Retinal pigment epithelial cell (primary cell): ENCODE results near the gene ASB7.

Source experiments
- DNase-seq: peaks from one replicate; pipeline ENCODE4 v3.0.0-alpha.2; 2010; ENCODE audit warnings: low read depth
- H3K4me3 ChIP-seq: 2 replicates; pipeline ENCODE4 v1.5.1; 2011; ENCODE audit warnings: mild to moderate bottlenecking, low read length, control low read depth, moderate library complexity
- TF ChIP-seq, protein P1 (sequence below): conservative IDR thresholded peaks from 2 replicates; pipeline ENCODE4 v1.5.1; 2011; ENCODE audit warnings: low read depth, low read length, control low read depth, inconsistent platforms

ASB7 gene

DNA sequence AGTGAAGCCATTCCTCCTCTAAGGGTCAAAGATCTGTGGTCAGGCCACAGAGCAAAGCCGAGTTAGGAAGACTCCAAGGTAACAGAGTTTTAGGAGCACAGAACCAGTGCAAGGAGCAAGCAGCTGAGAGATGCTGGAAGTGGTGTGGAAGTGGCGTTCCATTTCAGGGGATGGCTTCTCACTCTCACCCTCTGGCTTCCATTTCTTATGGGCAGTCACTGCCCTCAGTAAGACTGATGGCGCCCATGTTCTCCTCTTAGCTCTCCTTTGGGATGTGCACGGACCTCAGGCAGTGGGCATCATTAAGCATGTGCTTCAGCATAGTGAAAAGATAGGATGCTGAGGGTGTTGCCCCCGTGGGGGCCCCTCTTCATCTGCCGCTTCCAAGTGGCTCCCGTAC, 90.3 kb downstream of the ASB7 start:
- TF ChIP-seq, protein P1, sequence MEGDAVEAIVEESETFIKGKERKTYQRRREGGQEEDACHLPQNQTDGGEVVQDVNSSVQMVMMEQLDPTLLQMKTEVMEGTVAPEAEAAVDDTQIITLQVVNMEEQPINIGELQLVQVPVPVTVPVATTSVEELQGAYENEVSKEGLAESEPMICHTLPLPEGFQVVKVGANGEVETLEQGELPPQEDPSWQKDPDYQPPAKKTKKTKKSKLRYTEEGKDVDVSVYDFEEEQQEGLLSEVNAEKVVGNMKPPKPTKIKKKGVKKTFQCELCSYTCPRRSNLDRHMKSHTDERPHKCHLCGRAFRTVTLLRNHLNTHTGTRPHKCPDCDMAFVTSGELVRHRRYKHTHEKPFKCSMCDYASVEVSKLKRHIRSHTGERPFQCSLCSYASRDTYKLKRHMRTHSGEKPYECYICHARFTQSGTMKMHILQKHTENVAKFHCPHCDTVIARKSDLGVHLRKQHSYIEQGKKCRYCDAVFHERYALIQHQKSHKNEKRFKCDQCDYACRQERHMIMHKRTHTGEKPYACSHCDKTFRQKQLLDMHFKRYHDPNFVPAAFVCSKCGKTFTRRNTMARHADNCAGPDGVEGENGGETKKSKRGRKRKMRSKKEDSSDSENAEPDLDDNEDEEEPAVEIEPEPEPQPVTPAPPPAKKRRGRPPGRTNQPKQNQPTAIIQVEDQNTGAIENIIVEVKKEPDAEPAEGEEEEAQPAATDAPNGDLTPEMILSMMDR = no peak
- no peak overlapping the region for H3K4me3 ChIP-seq

GRCh38 chr15:100693451-100693850, 91.1 kb downstream of the ASB7 start:
- H3K4me3 ChIP-seq = no peak overlapping the region
- TF ChIP-seq, protein P1 = no peak
- DNase-seq = no peak

More for the DNA sequence above, 90.3 kb downstream of the ASB7 start:
- no peak for DNase-seq

- TF ChIP-seq, protein P1 = no peak
- no peak for DNase-seq
- no peak overlapping the region for H3K4me3 ChIP-seq
These were observed 92.1 kb downstream of the ASB7 start for GRCh38 chr15:100694381-100695021.

DNA sequence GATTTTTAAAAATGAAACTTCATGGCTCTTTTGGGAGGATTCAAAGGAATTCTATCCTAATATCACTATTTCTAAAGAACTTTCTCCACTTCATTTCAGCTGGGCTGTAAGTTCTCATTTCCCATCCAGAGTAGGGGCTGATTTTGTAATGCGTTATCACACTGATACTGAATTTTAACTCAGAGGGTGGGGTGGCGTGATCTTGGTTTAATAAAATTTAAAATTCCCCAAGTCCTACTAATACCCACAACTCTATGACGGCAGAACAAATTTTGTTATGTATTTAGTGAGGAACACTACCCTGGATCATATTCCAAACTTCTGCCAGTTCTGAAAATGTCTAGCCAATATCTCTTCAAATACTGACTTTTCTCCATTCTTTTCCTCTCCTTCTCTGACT, 92.7 kb downstream of the ASB7 start:
- no peak for DNase-seq
- TF ChIP-seq, protein P1 = no peak
- H3K4me3 ChIP-seq = no peak overlapping the region

- no peak overlapping the region for H3K4me3 ChIP-seq
- DNase-seq = no peak
- TF ChIP-seq, protein P1 = no peak
These were observed 94.1 kb downstream of the ASB7 start for GRCh38 chr15:100696452-100696851.
